ENCODE results near the gene IFIT5. TPM values are rescaled to one million over a fixed set of nuclear protein-coding genes. Genes with fewer than 3 reads are reported as not detected.
"Not testable (repeated sequence)": the region's sequence is repeated elsewhere in the genome, so short reads cannot be mapped to it uniquely, and the experiment has no call there.

IFIT5 gene
- total and polyA plus RNA-seq, 2 donors from 2014 or later, result 11.0 to 23.3 TPM

GRCh38 chr10:89410551-89410950 is 3.8 kb upstream of the IFIT5 start:
- H3K27ac ChIP-seq (ENCODE audit: low read depth in 2 of 2, low read length in 2 of 2); H3K4me1 ChIP-seq (ENCODE audit: control insufficient read depth in 2 of 3, insufficient read depth in 2 of 3, low read depth in 1 of 3, low read length in 3 of 3); H3K4me3 ChIP-seq (ENCODE audit: low read length in 3 of 3); H3K9ac ChIP-seq (ENCODE audit: low read length in 3 of 3); H3K9me3 ChIP-seq (ENCODE audit: control insufficient read depth in 2 of 3, insufficient read depth in 1 of 3, low read length in 3 of 3); H3K27me3 ChIP-seq (ENCODE audit: control insufficient read depth, insufficient read depth, low read length); H3K36me3 ChIP-seq (ENCODE audit: control insufficient read depth in 2 of 3, insufficient read depth in 3 of 3, low read length in 3 of 3); FAIRE-seq; DNase-seq; intact Hi-C loops (cut with DNase I): not testable (repeated sequence)

GRCh38 chr10:89411135-89411534 is 3.2 kb upstream of the IFIT5 start:
- H3K9me3 ChIP-seq (ENCODE audit: control insufficient read depth in 2 of 3, insufficient read depth in 1 of 3, low read length in 3 of 3); H3K27me3 ChIP-seq (ENCODE audit: control insufficient read depth, insufficient read depth, low read length); intact Hi-C loops (cut with DNase I); FAIRE-seq; H3K36me3 ChIP-seq (ENCODE audit: control insufficient read depth in 2 of 3, insufficient read depth in 3 of 3, low read length in 3 of 3); H3K9ac ChIP-seq (ENCODE audit: low read length in 3 of 3); DNase-seq; H3K27ac ChIP-seq (ENCODE audit: low read depth in 2 of 2, low read length in 2 of 2); H3K4me3 ChIP-seq (ENCODE audit: low read length in 3 of 3); H3K4me1 ChIP-seq (ENCODE audit: control insufficient read depth in 2 of 3, insufficient read depth in 2 of 3, low read depth in 1 of 3, low read length in 3 of 3): not testable (repeated sequence)

GRCh38 chr10:89412276-89412675 is 2.1 kb upstream of the IFIT5 start:
- H3K27me3 ChIP-seq (ENCODE audit: control insufficient read depth, insufficient read depth, low read length); H3K27ac ChIP-seq (ENCODE audit: low read depth in 2 of 2, low read length in 2 of 2); DNase-seq; intact Hi-C loops (cut with DNase I); H3K36me3 ChIP-seq (ENCODE audit: control insufficient read depth in 2 of 3, insufficient read depth in 3 of 3, low read length in 3 of 3); H3K4me1 ChIP-seq (ENCODE audit: control insufficient read depth in 2 of 3, insufficient read depth in 2 of 3, low read depth in 1 of 3, low read length in 3 of 3); H3K4me3 ChIP-seq (ENCODE audit: low read length in 3 of 3); FAIRE-seq; H3K9me3 ChIP-seq (ENCODE audit: control insufficient read depth in 2 of 3, insufficient read depth in 1 of 3, low read length in 3 of 3); H3K9ac ChIP-seq (ENCODE audit: low read length in 3 of 3): not testable (repeated sequence)

GRCh38 chr10:89413398-89413912 is 913 bp upstream of the IFIT5 start:
- peak overlapping the region in 2 of 3 donors; percentile 73 to 86 for H3K9ac ChIP-seq (ENCODE audit: low read length in 3 of 3)
- intact Hi-C loops (cut with DNase I), result no loop called here
- DNase-seq (no peak), FAIRE-seq (no peak)
- no peaks in the 10 kb centered on the region for H3K9me3 ChIP-seq (ENCODE audit: control insufficient read depth in 2 of 3, insufficient read depth in 1 of 3, low read length in 3 of 3)
- H3K36me3 ChIP-seq (ENCODE audit: control insufficient read depth in 2 of 3, insufficient read depth in 3 of 3, low read length in 3 of 3), result peaks cover 0 to 8% (median 6%) of the 10 kb centered on the region in 3 donors
- peaks cover 0 to 9% (median 6%) of the 10 kb centered on the region in 3 donors for H3K4me1 ChIP-seq (ENCODE audit: control insufficient read depth in 2 of 3, insufficient read depth in 2 of 3, low read depth in 1 of 3, low read length in 3 of 3)
- H3K4me3 ChIP-seq (ENCODE audit: low read length in 3 of 3), result peak overlapping the region in 2 of 3 donors; percentile 78 to 89
- H3K27ac ChIP-seq (ENCODE audit: low read depth in 2 of 2, low read length in 2 of 2), result peak overlapping the region in 1 of 2 donors; percentile 98
- TF ChIP-seq CTCF (IDR thresholded peaks at IDR 0.05; ENCODE audit: borderline replicate concordance, extremely low read depth, insufficient read depth), result no peak
- H3K27me3 ChIP-seq (ENCODE audit: control insufficient read depth, insufficient read depth, low read length), result no peaks in the 10 kb centered on the region

GRCh38 chr10:89414879-89415821 is 782 bp downstream of the IFIT5 start:
- Histone ChIP-seq H3K9ac (ENCODE audit: low read length in 3 of 3) (peak overlapping the region; percentile 56 to 86 (median 79)), H3K36me3 (ENCODE audit: control insufficient read depth in 2 of 3, insufficient read depth in 3 of 3, low read length in 3 of 3) (peaks cover 0 to 10% (median 6%) of the 10 kb centered on the region in 3 donors), H3K9me3 (ENCODE audit: control insufficient read depth in 2 of 3, insufficient read depth in 1 of 3, low read length in 3 of 3) (no peaks in the 10 kb centered on the region), H3K27me3 (ENCODE audit: control insufficient read depth, insufficient read depth, low read length) (no peaks in the 10 kb centered on the region), H3K27ac (ENCODE audit: low read depth in 2 of 2, low read length in 2 of 2) (peak overlapping the region; percentile 96 to 98), H3K4me1 (ENCODE audit: control insufficient read depth in 2 of 3, insufficient read depth in 2 of 3, low read depth in 1 of 3, low read length in 3 of 3) (peaks cover 0 to 9% (median 6%) of the 10 kb centered on the region in 3 donors), H3K4me3 (ENCODE audit: low read length in 3 of 3) (peak overlapping the region; percentile 78 to 89 (median 89))
- TF ChIP-seq CTCF (IDR thresholded peaks at IDR 0.05; ENCODE audit: borderline replicate concordance, extremely low read depth, insufficient read depth), result no peak
- DNase-seq, result peak; percentile 64 to 89 (median 77)
- intact Hi-C loops (cut with DNase I), result no loop called here
- FAIRE-seq, result no peak
